HT-29 (cell line): ENCODE data around the gene NDUFB5. TPM values are rescaled to one million over a fixed set of nuclear protein-coding genes. Genes with fewer than 3 reads are reported as not detected.

Source experiments
- DNase-seq: peaks from one replicate; pipeline ENCODE4 v3.0.0-alpha.2; 2015; ENCODE audit warnings: low spot score
- small RNA-seq: library from RNA; depleted of rRNA; stranded (forward); fragments of <200 nt; gene quantifications from one replicate; pipeline ENCODE3, GENCODE V24; 2014
- total RNA-seq: library from RNA; depleted of rRNA; stranded (reverse); fragments of >200 nt; shearing (Covaris generic); gene quantifications from 2 replicates; pipeline ENCODE4 v1.2.3, GENCODE V29; 2014; rRNA removed

The NDUFB5 gene
- total RNA-seq, 1 experiment from 2014 or later, result 38.7 TPM

DNA sequence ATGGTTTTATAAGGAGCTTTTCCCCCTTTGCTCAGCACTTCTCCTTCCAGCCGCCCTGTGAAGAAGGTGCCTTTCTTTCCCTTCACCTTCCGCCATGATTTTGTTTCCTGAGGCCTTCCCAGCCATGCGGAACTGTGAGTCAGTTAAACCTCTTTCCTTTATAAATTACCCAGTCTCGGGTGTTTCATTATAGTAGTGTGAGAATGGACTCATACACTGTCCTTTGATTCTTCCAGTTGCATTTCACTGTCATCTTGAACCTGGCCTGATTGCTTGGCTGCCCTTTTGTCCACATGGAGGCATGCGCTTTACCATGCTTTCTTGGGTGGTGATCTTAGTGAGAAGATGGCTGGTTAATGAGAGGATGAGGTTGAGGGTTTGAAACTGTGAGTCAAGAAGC lies 71.5 kb downstream of the NDUFB5 start:
- no peak for DNase-seq

Small RNA genes within 50 kb of the gene (small RNA-seq; reads per million reads assigned to genes)
- not detected for gene AC090425.1
- not detected for gene RF01210

Other genes starting within 250 kb of the NDUFB5 start
- not detected in 2 replicates for gene GNB4, start 153.3 kb upstream of the NDUFB5 start, total RNA-seq
- gene ACTL6A, start 41.9 kb upstream of the NDUFB5 start, total RNA-seq, result 94.6 and 94.7 TPM in 2 replicates
- 23.4 and 27.9 TPM in 2 replicates for gene MRPL47, start 156 bp upstream of the NDUFB5 start, total RNA-seq
- 2.6 and 3.4 TPM in 2 replicates for gene USP13, start 48.2 kb downstream of the NDUFB5 start, total RNA-seq